Gastrocnemius medialis (tissue), 4 donors: Measurements from ENCODE around the gene PRKCE. TPM values are rescaled to one million over a fixed set of nuclear protein-coding genes. Genes with fewer than 3 reads are reported as not detected.
A peak's percentile ranks its signal among the peaks of the same experiment; 100 is the strongest.

Source experiments
- ATAC-seq, 2 donors: fragments of 150-250 bp; one replicate each; pipeline ENCODE4 v1.9.1; 2016
- DNase-seq, 2 donors: peaks; one replicate each; pipeline ENCODE4 v3.0.0-alpha.2; 2019
- H3K27ac ChIP-seq, 4 donors: fragments of 200-600 bp; sonication (generic); 1 replicate in 1 of 4; 2 replicates in 3 of 4; pipeline ENCODE4 v1.5.1; 2016 to 2018; ENCODE audit warnings: mild to moderate bottlenecking in 2 of 4, moderate library complexity in 1 of 4
- H3K27me3 ChIP-seq, 3 donors: fragments of 200-600 bp; sonication (generic) in 2 of 3; 1 replicate in 1 of 3; 2 replicates in 2 of 3; pipeline versions ENCODE4 v1.5.1 to v1.6.0; 2016 to 2019; ENCODE audit warnings: mild to moderate bottlenecking in 1 of 3, moderate library complexity in 1 of 3
- H3K36me3 ChIP-seq, 2 donors: fragments of 200-600 bp; sonication (generic) in 1 of 2; one replicate each; pipeline ENCODE4 v1.5.1; 2017 to 2018
- H3K4me1 ChIP-seq, 2 donors: fragments of 200-600 bp; sonication (generic) in 1 of 2; one replicate each; pipeline ENCODE4 v1.5.1; 2016 to 2017; ENCODE audit warnings: mild to moderate bottlenecking in 2 of 2
- H3K4me3 ChIP-seq, 4 donors: fragments of 200-600 bp; sonication (generic) in 3 of 4; 1 replicate in 1 of 4; 2 replicates in 3 of 4; pipeline ENCODE4 v1.5.1; 2016 to 2019; ENCODE audit warnings: mild to moderate bottlenecking in 2 of 4
- H3K9me3 ChIP-seq, 3 donors: fragments of 200-600 bp; sonication (generic) in 2 of 3; 1 replicate in 1 of 3; 2 replicates in 2 of 3; pipeline ENCODE4 v1.5.1; 2016 to 2019
- POLR2A ChIP-seq, 2 donors: fragments of 450-650 bp; IDR thresholded peaks; one replicate each; pipeline ENCODE4 v1.6.1; 2017; ENCODE audit warnings: antibody characterized with exemption in 2 of 2, mild to moderate bottlenecking in 2 of 2, moderate library complexity in 2 of 2
- in situ Hi-C, 4 donors: fragments of 200-750 bp; cut with MboI; loops; one replicate each; pipeline versions ENCODE4 v1.15.0 to v1.8.0; 2017; ENCODE audit warnings: low sequenced_read_pairs in 4 of 4
- intact Hi-C: fragments of 100-400 bp; cut with DNase I; formaldehyde crosslinking; loops from one replicate; pipeline ENCODE4 v1.15.1; 2023; ENCODE audit warnings: low total_unique reads
- total RNA-seq, 4 donors: library from RNA; depleted of rRNA; stranded (reverse); fragments of >200 nt; gene quantifications; one replicate each; pipeline versions ENCODE4 v1.1.0 to v1.2.3, GENCODE V29; 2016
- TF ChIP-seq, protein P1 (sequence below), 5 experiments: fragments of 450-650 bp in 3 of 5; fragments of 200-600 bp in 2 of 5; sonication (generic) in 2 of 5; IDR thresholded peaks in 4 of 5; conservative IDR thresholded peaks in 1 of 5; 1 replicate in 4 of 5; 2 replicates in 1 of 5; pipeline ENCODE4 v1.5.1; 2016 to 2019; ENCODE audit warnings: antibody characterized with exemption in 5 of 5, mild to moderate bottlenecking in 3 of 5, moderate library complexity in 3 of 5

PRKCE gene
- total RNA-seq, 4 donors from 2014 or later = 5.8 to 28.9 (median 11.8) TPM

GRCh38 chr2:45769056-45769455 is 117.6 kb downstream of the PRKCE start:
- ATAC-seq (no peak), DNase-seq (no peak)
- Histone ChIP-seq H3K36me3 (no peaks in the 10 kb centered on the region), H3K4me3 (no peak overlapping the region), H3K9me3 (no peaks in the 10 kb centered on the region), H3K27ac (no peak overlapping the region), H3K4me1 (peaks cover 27 to 32% of the 10 kb centered on the region in 2 donors), H3K27me3 (no peaks in the 10 kb centered on the region)
- TF ChIP-seq, protein P1, sequence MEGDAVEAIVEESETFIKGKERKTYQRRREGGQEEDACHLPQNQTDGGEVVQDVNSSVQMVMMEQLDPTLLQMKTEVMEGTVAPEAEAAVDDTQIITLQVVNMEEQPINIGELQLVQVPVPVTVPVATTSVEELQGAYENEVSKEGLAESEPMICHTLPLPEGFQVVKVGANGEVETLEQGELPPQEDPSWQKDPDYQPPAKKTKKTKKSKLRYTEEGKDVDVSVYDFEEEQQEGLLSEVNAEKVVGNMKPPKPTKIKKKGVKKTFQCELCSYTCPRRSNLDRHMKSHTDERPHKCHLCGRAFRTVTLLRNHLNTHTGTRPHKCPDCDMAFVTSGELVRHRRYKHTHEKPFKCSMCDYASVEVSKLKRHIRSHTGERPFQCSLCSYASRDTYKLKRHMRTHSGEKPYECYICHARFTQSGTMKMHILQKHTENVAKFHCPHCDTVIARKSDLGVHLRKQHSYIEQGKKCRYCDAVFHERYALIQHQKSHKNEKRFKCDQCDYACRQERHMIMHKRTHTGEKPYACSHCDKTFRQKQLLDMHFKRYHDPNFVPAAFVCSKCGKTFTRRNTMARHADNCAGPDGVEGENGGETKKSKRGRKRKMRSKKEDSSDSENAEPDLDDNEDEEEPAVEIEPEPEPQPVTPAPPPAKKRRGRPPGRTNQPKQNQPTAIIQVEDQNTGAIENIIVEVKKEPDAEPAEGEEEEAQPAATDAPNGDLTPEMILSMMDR (IDR thresholded peaks at IDR 0.05 in 4 of 5, conservative IDR thresholded peaks at IDR 0.05 in 1 of 5) = no peak
- TF ChIP-seq POLR2A (IDR thresholded peaks at IDR 0.05) = no peak
- in situ Hi-C loops (no loop called here), intact Hi-C loops (no loop called here)

GRCh38 chr2:45769854-45770576 is 118.5 kb downstream of the PRKCE start:
- H3K36me3 ChIP-seq = no peaks in the 10 kb centered on the region
- intact Hi-C loops = no loop called here
- no peaks in the 10 kb centered on the region for H3K9me3 ChIP-seq
- no peak for DNase-seq
- ATAC-seq = peak; percentile 86 to 88
- H3K4me3 ChIP-seq = no peak overlapping the region
- TF ChIP-seq, protein P1 (IDR thresholded peaks at IDR 0.05 in 4 of 5, conservative IDR thresholded peaks at IDR 0.05 in 1 of 5) = no peak
- TF ChIP-seq POLR2A (IDR thresholded peaks at IDR 0.05) = no peak
- H3K4me1 ChIP-seq = peaks cover 27 to 29% of the 10 kb centered on the region in 2 donors
- in situ Hi-C loops = no loop called here
- no peaks in the 10 kb centered on the region for H3K27me3 ChIP-seq
- H3K27ac ChIP-seq = peak overlapping the region in 1 of 4 donors; percentile 24

- Histone ChIP-seq H3K9me3 (no peaks in the 10 kb centered on the region), H3K4me3 (no peak overlapping the region), H3K4me1 (peaks cover 20 to 21% of the 10 kb centered on the region in 2 donors), H3K36me3 (no peaks in the 10 kb centered on the region), H3K27me3 (no peaks in the 10 kb centered on the region), H3K27ac (peak overlapping the region in 3 of 4 donors; percentile 37 to 49 (median 38))
- DNase-seq (no peak), ATAC-seq (no peak)
- TF ChIP-seq, protein P1 (IDR thresholded peaks at IDR 0.05 in 4 of 5, conservative IDR thresholded peaks at IDR 0.05 in 1 of 5) = no peak
- no peak for TF ChIP-seq POLR2A (IDR thresholded peaks at IDR 0.05)
- in situ Hi-C loops = no loop called here
- intact Hi-C loops = no loop called here
Observed at GRCh38 chr2:45770811-45771210, 119.3 kb downstream of the PRKCE start.

GRCh38 chr2:45771261-45771660 is 119.8 kb downstream of the PRKCE start:
- Histone ChIP-seq H3K27ac (peak overlapping the region in 3 of 4 donors; percentile 37 to 49 (median 38)), H3K27me3 (no peaks in the 10 kb centered on the region), H3K9me3 (no peaks in the 10 kb centered on the region), H3K4me1 (peaks cover 17% of the 10 kb centered on the region in 2 donors), H3K36me3 (no peaks in the 10 kb centered on the region), H3K4me3 (peak overlapping the region in 1 of 4 donors; percentile 31)
- TF ChIP-seq, protein P1 (IDR thresholded peaks at IDR 0.05 in 4 of 5, conservative IDR thresholded peaks at IDR 0.05 in 1 of 5) = no peak
- no peak for TF ChIP-seq POLR2A (IDR thresholded peaks at IDR 0.05)
- DNase-seq (no peak), ATAC-seq (peak; percentile 25 to 31)
- intact Hi-C loops (no loop called here), in situ Hi-C loops (no loop called here)
